HFFc6 (cell line): Measurements from ENCODE around the gene ANO10. TPM values are rescaled to one million over a fixed set of nuclear protein-coding genes. Genes with fewer than 3 reads are reported as not detected.

Experiments
- DNase-seq: peaks from one replicate; pipeline ENCODE4 v3.0.0-alpha.2; 2018
- H3K27ac Mint-ChIP-seq: 2 replicates; pipeline ENCODE4 v1.8.0; 2020; ENCODE audit warnings: mild to moderate bottlenecking, mixed read lengths
- H3K27me3 Mint-ChIP-seq: 2 replicates; pipeline ENCODE4 v1.8.0; 2021; ENCODE audit warnings: mild to moderate bottlenecking, moderate library complexity, mixed read lengths; ENCODE audit not compliant: insufficient read depth
- H3K36me3 Mint-ChIP-seq: 2 replicates; pipeline ENCODE4 v1.8.0; 2021; ENCODE audit warnings: low read depth, mixed read lengths
- H3K4me1 Mint-ChIP-seq: 2 replicates; pipeline ENCODE4 v1.8.0; 2020; ENCODE audit warnings: low read depth, mixed read lengths
- H3K4me3 Mint-ChIP-seq: 2 replicates; pipeline ENCODE4 v1.8.0; 2020; ENCODE audit warnings: mild to moderate bottlenecking, moderate library complexity, mixed read lengths
- H3K9me3 Mint-ChIP-seq: 2 replicates; pipeline ENCODE4 v1.8.0; 2020; ENCODE audit warnings: mild to moderate bottlenecking, mixed read lengths
- CTCF ChIP-seq: fragments of 200-600 bp; sonication (generic); IDR thresholded peaks from 2 replicates; pipeline ENCODE4 v1.5.0; 2021; ENCODE audit warnings: antibody characterized with exemption, mild to moderate bottlenecking
- total RNA-seq, 6 experiments: library from RNA; stranded (reverse); fragmentation: NEBNext Ultra II Directional; extraction: Animal tissue kit (Norgen Biotek cat#: 25700); gene quantifications; 2 replicates in 1 of 6; 3 replicates in 5 of 6; pipeline ENCODE4 v1.2.3, GENCODE V29; 2021

ANO10 gene
- total RNA-seq, 6 experiments from 2014 or later = 78.3 to 103 (median 90.8) TPM

GRCh38 chr3:43378066-43378935, 243.5 kb downstream of the ANO10 start:
- no peaks in the 10 kb centered on the region; the same call in 1 of the 2 replicates for H3K36me3 Mint-ChIP-seq
- H3K4me3 Mint-ChIP-seq = 0 out of 2 replicates have a peak overlapping the region, but pooled peaks have one; percentile 28
- DNase-seq = peak; percentile 3
- H3K4me1 Mint-ChIP-seq = peaks cover 37% of the 10 kb centered on the region
- H3K27ac Mint-ChIP-seq = peak overlapping the region; percentile 34
- H3K27me3 Mint-ChIP-seq = no peaks in the 10 kb centered on the region
- TF ChIP-seq CTCF = peak; percentile 87
- peaks cover 3% of the 10 kb centered on the region; the same call in 1 of the 2 replicates for H3K9me3 Mint-ChIP-seq

GRCh38 chr3:43373560-43373928, 248.3 kb downstream of the ANO10 start:
- no peak for TF ChIP-seq CTCF
- no peaks in the 10 kb centered on the region for H3K36me3 Mint-ChIP-seq
- peak; percentile 10 for DNase-seq
- peak overlapping the region; percentile 7; the same call in 1 of the 2 replicates for H3K27ac Mint-ChIP-seq
- H3K27me3 Mint-ChIP-seq = no peaks in the 10 kb centered on the region; the same call in 1 of the 2 replicates
- no peak overlapping the region for H3K4me3 Mint-ChIP-seq
- peaks cover 29% of the 10 kb centered on the region for H3K4me1 Mint-ChIP-seq
- H3K9me3 Mint-ChIP-seq = no peaks in the 10 kb centered on the region

GRCh38 chr3:43372809-43373559, 248.8 kb downstream of the ANO10 start:
- Mint-ChIP-seq H3K4me3 (no peak overlapping the region), H3K27ac (no peak overlapping the region; the same call in 1 of the 2 replicates), H3K27me3 (no peaks in the 10 kb centered on the region; the same call in 1 of the 2 replicates), H3K4me1 (peaks cover 23% of the 10 kb centered on the region), H3K36me3 (no peaks in the 10 kb centered on the region), H3K9me3 (no peaks in the 10 kb centered on the region)
- no peak for DNase-seq
- no peak for TF ChIP-seq CTCF

GRCh38 chr3:43372007-43372740, 249.6 kb downstream of the ANO10 start:
- no peak for TF ChIP-seq CTCF
- DNase-seq = no peak
- H3K36me3 Mint-ChIP-seq = no peaks in the 10 kb centered on the region

GRCh38 chr3:43371494-43371893, 250.3 kb downstream of the ANO10 start:
- no peak for TF ChIP-seq CTCF
- no peak for DNase-seq
- no peak overlapping the region for H3K27ac Mint-ChIP-seq
- no peaks in the 10 kb centered on the region; the same call in 1 of the 2 replicates for H3K27me3 Mint-ChIP-seq
- no peak overlapping the region for H3K4me3 Mint-ChIP-seq
- H3K4me1 Mint-ChIP-seq = peaks cover 18% of the 10 kb centered on the region
- H3K9me3 Mint-ChIP-seq = no peaks in the 10 kb centered on the region
- no peaks in the 10 kb centered on the region for H3K36me3 Mint-ChIP-seq

More at GRCh38 chr3:43372007-43372740, 249.6 kb downstream of the ANO10 start:
- H3K9me3 Mint-ChIP-seq = no peaks in the 10 kb centered on the region
- no peak overlapping the region for H3K27ac Mint-ChIP-seq
- peaks cover 18% of the 10 kb centered on the region for H3K4me1 Mint-ChIP-seq
- H3K4me3 Mint-ChIP-seq = no peak overlapping the region
- H3K27me3 Mint-ChIP-seq = no peaks in the 10 kb centered on the region; the same call in 1 of the 2 replicates
